HepG2 (cell line): ENCODE results near the gene SELENOM. TPM values are rescaled to one million over a fixed set of nuclear protein-coding genes. Genes with fewer than 3 reads are reported as not detected.

Experiments used
- ATF1 ChIP-seq: IDR thresholded peaks from 2 replicates; pipeline ENCODE4 v1.6.1; 2016; ENCODE audit warnings: mild to moderate bottlenecking, control low read depth
- BHLHE40 ChIP-seq: IDR thresholded peaks from 2 replicates; pipeline ENCODE4 v1.6.1; 2011; ENCODE audit warnings: low read length, improper control_type of control experiment
- CEBPB ChIP-seq: IDR thresholded peaks from 2 replicates; pipeline ENCODE4 v1.6.1; 2011; ENCODE audit warnings: low read depth, low read length, improper control_type of control experiment, borderline replicate concordance
- HNF4G ChIP-seq, 2 experiments: sonication (generic) in 1 of 2; formaldehyde crosslinking in 1 of 2; IDR thresholded peaks; 2 replicates each; pipeline versions ENCODE4 v1.4.0 to v1.6.1; 2011 to 2020; ENCODE audit warnings: borderline replicate concordance in 2 of 2, low read depth in 2 of 2, mild to moderate bottlenecking in 2 of 2, low read length in 1 of 2, missing genetic modification reagents in 1 of 2, moderate library complexity in 1 of 2
- HNRNPLL ChIP-seq: fragments of 200-400 bp; formaldehyde crosslinking; IDR thresholded peaks from 2 replicates; pipeline ENCODE4 v1.6.1; 2017; ENCODE audit warnings: mild to moderate bottlenecking, low read depth, low read length; ENCODE audit not compliant: poor library complexity, severe bottlenecking
- KDM2A ChIP-seq: sonication (generic); formaldehyde crosslinking; IDR thresholded peaks from 2 replicates; pipeline ENCODE4 v1.4.0; 2020; ENCODE audit warnings: low read depth, missing genetic modification reagents, borderline replicate concordance
- KLF16 ChIP-seq, 2 experiments: sonication (generic) in 1 of 2; formaldehyde crosslinking in 1 of 2; IDR thresholded peaks; 2 replicates each; pipeline versions ENCODE4 v1.6.1 to v1.8.0; 2016 to 2023; ENCODE audit warnings: missing genetic modification reagents in 2 of 2, missing compliant biosample characterization in 1 of 2
- MED8 ChIP-seq: sonication (generic); formaldehyde crosslinking; IDR thresholded peaks from 2 replicates; pipeline ENCODE4 v1.8.1; 2023; ENCODE audit warnings: mild to moderate bottlenecking, missing genetic modification reagents; ENCODE audit not compliant: insufficient replicate concordance
- NFIC ChIP-seq: IDR thresholded peaks from 2 replicates; pipeline ENCODE4 v1.6.1; 2012; ENCODE audit warnings: mild to moderate bottlenecking, low read length, inconsistent platforms
- RXRB ChIP-seq: IDR thresholded peaks from 2 replicates; pipeline ENCODE4 v1.6.1; 2016; ENCODE audit warnings: borderline replicate concordance, missing genetic modification reagents, missing compliant biosample characterization
- TOE1 ChIP-seq: sonication (generic); formaldehyde crosslinking; IDR thresholded peaks from 2 replicates; pipeline ENCODE4 v1.4.0; 2020; ENCODE audit warnings: mild to moderate bottlenecking, missing genetic modification reagents
- USF2 ChIP-seq, 2 experiments: sonication (generic) in 1 of 2; formaldehyde crosslinking in 1 of 2; IDR thresholded peaks; 2 replicates each; pipeline versions ENCODE4 v1.5.1 to v1.6.1; 2011 to 2020; ENCODE audit warnings: borderline replicate concordance in 1 of 2, low read depth in 1 of 2, low read length in 1 of 2, mild to moderate bottlenecking in 1 of 2, missing genetic modification reagents in 1 of 2, moderate library complexity in 1 of 2
- ZMAT5 ChIP-seq: sonication (generic); formaldehyde crosslinking; IDR thresholded peaks from 2 replicates; pipeline ENCODE4 v1.5.0; 2020; ENCODE audit warnings: mild to moderate bottlenecking, low read depth, missing genetic modification reagents, borderline replicate concordance
- ZNF3 ChIP-seq: IDR thresholded peaks from 2 replicates; pipeline ENCODE4 v1.7.0; 2017; ENCODE audit warnings: inconsistent platforms
- ZNF331 ChIP-seq: sonication (generic); formaldehyde crosslinking; IDR thresholded peaks from 2 replicates; pipeline ENCODE4 v1.4.0; 2020; ENCODE audit warnings: missing genetic modification reagents
- ZNF546 ChIP-seq: sonication (generic); formaldehyde crosslinking; conservative IDR thresholded peaks from 2 replicates; pipeline ENCODE4 v1.8.1; 2023; ENCODE audit warnings: mild to moderate bottlenecking, missing genetic modification reagents
- ZNF629 ChIP-seq: sonication (generic); formaldehyde crosslinking; conservative IDR thresholded peaks from 2 replicates; pipeline ENCODE4 v1.5.0; 2020; ENCODE audit warnings: missing genetic modification reagents
- ZNF644 ChIP-seq: IDR thresholded peaks from 2 replicates; pipeline ENCODE4 v1.6.1; 2016; ENCODE audit warnings: low read depth
- ZSCAN9 ChIP-seq: IDR thresholded peaks from 2 replicates; pipeline ENCODE4 v1.6.1; 2016; ENCODE audit warnings: borderline replicate concordance
- polyA plus RNA-seq, 8 experiments: library from polyadenylated mRNA; depleted of rRNA in 3 of 8; stranded (reverse) in 7 of 8; unstranded in 1 of 8; fragments of >200 nt; fragmentation: Illumina TruSeq in 4 of 8; extraction: Trizol in 4 of 8; gene quantifications; 2 replicates each; pipeline versions ENCODE4 v1.2.1 to v1.2.3, GENCODE V29; 2011 to 2016; ENCODE audit warnings: low read depth in 4 of 8, missing spikeins in 1 of 8, mixed read lengths in 1 of 8; ENCODE audit not compliant: insufficient read depth in 1 of 8
- total RNA-seq, 5 experiments: library from RNA; depleted of rRNA; stranded (reverse); fragments of >200 nt; fragmentation: Illumina TruSeq; extraction: Trizol; gene quantifications; 2 replicates each; pipeline ENCODE4 v1.2.3, GENCODE V29; 2016; ENCODE audit warnings: low read depth in 1 of 5
- TF ChIP-seq, protein P1 (sequence below): sonication (generic); formaldehyde crosslinking; conservative IDR thresholded peaks from 2 replicates; pipeline ENCODE4 v1.4.0; 2020; ENCODE audit warnings: missing genetic modification reagents
- TF ChIP-seq, protein P2 (sequence below): IDR thresholded peaks from 2 replicates; pipeline ENCODE4 v1.6.1; 2016

Gene SELENOM
- total and polyA plus RNA-seq, 2 of the 13 experiments (the other 11 are each of a cell fraction or from before 2014, with no cell fraction given) = 4.1 to 4.3 TPM

GRCh38 chr22:31107178-31107893 lies at the start of gene SELENOM (continued):
- TF ChIP-seq USF2 (IDR thresholded peaks at IDR 0.05; ENCODE audit: low read depth, low read length) (no peak), USF2 (CRISPR knock-in tag; IDR thresholded peaks at IDR 0.05; ENCODE audit: borderline replicate concordance) (no peak), ZNF3 (CRISPR knock-in tag) (no peak), CEBPB (no peak), MED8 (CRISPR knock-in tag) (no peak), ZNF331 (CRISPR knock-in tag) (no peak), TOE1 (CRISPR knock-in tag) (no peak), ZNF546 (CRISPR knock-in tag) (no peak), NFIC (no peak), ZSCAN9 (CRISPR knock-in tag) (peak; percentile 66; the same call in 1 of the 2 replicates), ZMAT5 (CRISPR knock-in tag) (no peak), RXRB (CRISPR knock-in tag) (peak; percentile 19; the same call in 1 of the 2 replicates), HNRNPLL (peak; percentile 81), ZNF644 (CRISPR knock-in tag) (no peak), HNF4G (IDR thresholded peaks at IDR 0.05; ENCODE audit: borderline replicate concordance, low read depth, low read length) (no peak), HNF4G (CRISPR knock-in tag; IDR thresholded peaks at IDR 0.05; ENCODE audit: borderline replicate concordance, low read depth) (no peak), ATF1 (CRISPR knock-in tag) (no peak), ZNF629 (CRISPR knock-in tag) (no peak), BHLHE40 (no peak), KDM2A (CRISPR knock-in tag) (peak; percentile 76), KLF16 (CRISPR knock-in tag; IDR thresholded peaks at IDR 0.05) (no peak)
- TF ChIP-seq, protein P1, sequence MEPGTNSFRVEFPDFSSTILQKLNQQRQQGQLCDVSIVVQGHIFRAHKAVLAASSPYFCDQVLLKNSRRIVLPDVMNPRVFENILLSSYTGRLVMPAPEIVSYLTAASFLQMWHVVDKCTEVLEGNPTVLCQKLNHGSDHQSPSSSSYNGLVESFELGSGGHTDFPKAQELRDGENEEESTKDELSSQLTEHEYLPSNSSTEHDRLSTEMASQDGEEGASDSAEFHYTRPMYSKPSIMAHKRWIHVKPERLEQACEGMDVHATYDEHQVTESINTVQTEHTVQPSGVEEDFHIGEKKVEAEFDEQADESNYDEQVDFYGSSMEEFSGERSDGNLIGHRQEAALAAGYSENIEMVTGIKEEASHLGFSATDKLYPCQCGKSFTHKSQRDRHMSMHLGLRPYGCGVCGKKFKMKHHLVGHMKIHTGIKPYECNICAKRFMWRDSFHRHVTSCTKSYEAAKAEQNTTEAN (CRISPR knock-in tag) = no peak
- TF ChIP-seq, protein P2, sequence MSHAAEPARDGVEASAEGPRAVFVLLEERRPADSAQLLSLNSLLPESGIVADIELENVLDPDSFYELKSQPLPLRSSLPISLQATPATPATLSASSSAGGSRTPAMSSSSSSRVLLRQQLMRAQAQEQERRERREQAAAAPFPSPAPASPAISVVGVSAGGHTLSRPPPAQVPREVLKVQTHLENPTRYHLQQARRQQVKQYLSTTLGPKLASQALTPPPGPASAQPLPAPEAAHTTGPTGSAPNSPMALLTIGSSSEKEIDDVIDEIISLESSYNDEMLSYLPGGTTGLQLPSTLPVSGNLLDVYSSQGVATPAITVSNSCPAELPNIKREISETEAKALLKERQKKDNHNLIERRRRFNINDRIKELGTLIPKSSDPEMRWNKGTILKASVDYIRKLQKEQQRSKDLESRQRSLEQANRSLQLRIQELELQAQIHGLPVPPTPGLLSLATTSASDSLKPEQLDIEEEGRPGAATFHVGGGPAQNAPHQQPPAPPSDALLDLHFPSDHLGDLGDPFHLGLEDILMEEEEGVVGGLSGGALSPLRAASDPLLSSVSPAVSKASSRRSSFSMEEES (CRISPR knock-in tag) = no peak
